Cardiac muscle cell (in vitro differentiated cells and primary cell): ENCODE data around the gene RPL10A. TPM values are rescaled to one million over a fixed set of nuclear protein-coding genes. Genes with fewer than 3 reads are reported as not detected.

ENCODE experiments used
- DNase-seq, 2 donors: peaks; one replicate each; pipeline versions ENCODE4 v3.0.0 to v3.0.0-alpha.2; 2010 to 2017; ENCODE audit warnings: low read depth in 1 of 2, low spot score in 1 of 2
- H3K27ac ChIP-seq: fragments of 200-600 bp; sonication (generic); 2 replicates; pipeline ENCODE4 v1.5.1; 2016
- H3K27me3 ChIP-seq: fragments of 200-600 bp; sonication (generic); 2 replicates; pipeline ENCODE4 v1.6.0; 2016; ENCODE audit warnings: control low read depth
- H3K36me3 ChIP-seq: fragments of 200-600 bp; sonication (generic); 2 replicates; pipeline ENCODE4 v1.5.1; 2016; ENCODE audit warnings: control low read depth
- H3K4me1 ChIP-seq: fragments of 200-600 bp; sonication (generic); 2 replicates; pipeline ENCODE4 v1.8.1; 2017; ENCODE audit warnings: low read depth, mild to moderate bottlenecking, mixed run types
- H3K4me3 ChIP-seq: fragments of 200-600 bp; sonication (generic); 2 replicates; pipeline ENCODE4 v1.5.1; 2016; ENCODE audit warnings: mild to moderate bottlenecking
- H3K9me3 ChIP-seq: fragments of 200-600 bp; sonication (generic); 2 replicates; pipeline ENCODE4 v1.5.1; 2017; ENCODE audit warnings: low read depth, mild to moderate bottlenecking, control low read depth
- CTCF ChIP-seq: IDR thresholded peaks from 2 replicates; pipeline ENCODE4 v1.5.1; 2012; ENCODE audit warnings: low read depth, mild to moderate bottlenecking, low read length
- polyA plus RNA-seq: library from polyadenylated mRNA; unstranded; fragments of >200 nt; fragmentation: Nextera tagmentation; extraction: Ambion mirVana; gene quantifications from 2 replicates; pipeline ENCODE4 v1.2.1, GENCODE V29; 2016
- total RNA-seq: library from RNA; depleted of rRNA; stranded (reverse); fragments of >200 nt; gene quantifications from 2 replicates; pipeline ENCODE4 v1.2.3, GENCODE V29; 2016

The RPL10A gene
- total and polyA plus RNA-seq, 2 experiments from 2014 or later, result 390 to 1,095 TPM

- no peak for DNase-seq
- Histone ChIP-seq H3K9me3 (no peaks in the 10 kb centered on the region), H3K4me1 (no peaks in the 10 kb centered on the region), H3K36me3 (no peaks in the 10 kb centered on the region), H3K4me3 (no peak overlapping the region), H3K27ac (no peak overlapping the region), H3K27me3 (no peaks in the 10 kb centered on the region)
- no peak for TF ChIP-seq CTCF
Measured at GRCh38 chr6:35518566-35519312, 50.5 kb downstream of the RPL10A start.

DNA sequence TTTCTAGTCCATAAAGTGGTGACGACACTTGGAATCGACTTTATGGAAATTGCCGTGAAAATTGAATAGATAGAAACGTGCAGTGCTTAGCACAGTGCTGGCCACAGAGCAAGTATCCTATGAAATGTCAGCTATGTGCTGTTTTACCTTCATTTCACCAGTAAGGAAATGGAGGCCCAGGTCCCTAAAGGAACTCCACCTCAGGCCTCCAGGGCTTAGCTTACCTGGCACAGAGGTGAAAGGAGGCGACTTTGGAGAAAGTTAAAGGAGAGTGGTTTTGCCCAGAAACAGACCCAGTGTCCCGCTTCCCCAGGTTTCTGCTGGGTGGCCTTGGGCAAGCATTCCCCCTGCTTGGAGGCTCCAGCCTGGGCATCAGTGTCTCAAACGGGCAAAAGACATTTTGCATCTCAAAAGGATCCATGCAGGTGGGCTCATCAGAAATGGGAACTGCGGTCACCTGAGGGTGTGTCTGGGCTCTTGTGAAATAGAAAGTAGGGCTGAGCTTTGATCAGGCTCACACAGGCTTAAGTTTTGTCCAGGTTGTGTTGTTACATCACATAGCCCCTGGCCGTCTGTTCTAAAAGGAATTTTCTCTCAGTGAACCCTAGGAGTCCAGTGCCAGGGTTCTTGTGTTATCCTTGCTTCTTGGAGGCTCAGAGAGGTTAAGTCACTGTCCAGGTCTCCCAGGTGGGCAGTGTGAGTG is 51.3 kb downstream of the RPL10A start:
- H3K4me1 ChIP-seq, result no peaks in the 10 kb centered on the region
- no peak overlapping the region for H3K27ac ChIP-seq
- no peaks in the 10 kb centered on the region for H3K36me3 ChIP-seq
- no peak for TF ChIP-seq CTCF
- DNase-seq, result no peak
- no peaks in the 10 kb centered on the region for H3K9me3 ChIP-seq
- no peaks in the 10 kb centered on the region for H3K27me3 ChIP-seq
- no peak overlapping the region for H3K4me3 ChIP-seq

Other genes with a start within 250 kb of the RPL10A start
- gene ZNF76, start 208.7 kb upstream of the RPL10A start, total RNA-seq, result 26.3 and 46.2 TPM in 2 replicates
- 59.6 and 67.5 TPM in 2 replicates for gene ZNF76, start 208.7 kb upstream of the RPL10A start, polyA plus RNA-seq
- gene DEF6, start 170.6 kb upstream of the RPL10A start, total RNA-seq, result 3.0 and 9.2 TPM in 2 replicates
- gene DEF6, start 170.6 kb upstream of the RPL10A start, polyA plus RNA-seq, result 2.3 and 5.7 TPM in 2 replicates
- gene PPARD, start 125.8 kb upstream of the RPL10A start, total RNA-seq, result 17.1 and 21.7 TPM in 2 replicates
- gene PPARD, start 125.8 kb upstream of the RPL10A start, polyA plus RNA-seq, result 28.6 and 34.0 TPM in 2 replicates
- gene FANCE, start 16.1 kb upstream of the RPL10A start, total RNA-seq, result 23.8 and 28.1 TPM in 2 replicates
- 19.4 and 21.3 TPM in 2 replicates for gene FANCE, start 16.1 kb upstream of the RPL10A start, polyA plus RNA-seq
- 65.2 and 98.6 TPM in 2 replicates for gene TEAD3, start 28.7 kb downstream of the RPL10A start, total RNA-seq
- 64.0 and 78.3 TPM in 2 replicates for gene TEAD3, start 28.7 kb downstream of the RPL10A start, polyA plus RNA-seq
- 4.8 and 5.2 TPM in 2 replicates for gene TULP1, start 44.5 kb downstream of the RPL10A start, total RNA-seq
- gene TULP1, start 44.5 kb downstream of the RPL10A start, polyA plus RNA-seq, result 0.92 and 5.9 TPM in 2 replicates
- 20.5 and 32.4 TPM in 2 replicates for gene FKBP5, start 220.5 kb downstream of the RPL10A start, total RNA-seq
- 53.0 and 89.7 TPM in 2 replicates for gene FKBP5, start 220.5 kb downstream of the RPL10A start, polyA plus RNA-seq